Measurements from ENCODE around the gene PTTG1IP. TPM values are rescaled to one million over a fixed set of nuclear protein-coding genes. Genes with fewer than 3 reads are reported as not detected.
A peak's percentile ranks its signal among the peaks of the same experiment; 100 is the strongest.

Gene PTTG1IP
- total and polyA plus RNA-seq, 2 of the 4 experiments (the other 2 are of a cell fraction) = 167 to 194 TPM

GRCh38 chr21:44817914-44818639 lies 55.4 kb downstream of the PTTG1IP start, which contains the start of gene SUMO3:
TSS of gene SUMO3 (minus strand) at chr21:44818062. CDS start at chr21:44817968, 94 bp downstream.
- Histone ChIP-seq H3K4me3 (ENCODE audit: insufficient read depth, low read depth, low read length) (peak within 1 kb of the TSS; percentile 99), H3K79me1 (ENCODE audit: low read depth in 1 of 2, low read length in 2 of 2) (peaks cover 16 to 54% of the 10 kb centered on the region in 2 experiments), H2AK5ac (ENCODE audit: low read depth, low read length) (peak within 1 kb of the TSS; percentile 65), H3K27ac (ENCODE audit: insufficient read depth, low read length) (peak within 1 kb of the TSS; percentile 75; the same call in 1 of the 2 replicates), H2BK15ac (ENCODE audit: low read depth, low read length) (no peak within 1 kb of the TSS), H2AK9ac (replicated peaks; ENCODE audit: low read depth, low read length, poor library complexity) (peak within 1 kb of the TSS; percentile 95), H4K5ac (ENCODE audit: low read depth, low read length) (peak within 1 kb of the TSS; percentile 61), H3K4ac (ENCODE audit: low read depth, low read length) (peak within 1 kb of the TSS; percentile 80), H3K36me3 (ENCODE audit: control insufficient read depth, insufficient read depth, low read length) (peaks cover 7% of the 10 kb centered on the region; the same call in 1 of the 2 replicates), H4K20me1 (ENCODE audit: insufficient read depth, low read length) (peaks cover 44% of the 10 kb centered on the region), H2AFZ (replicated peaks; ENCODE audit: low read length, poor library complexity) (peak within 1 kb of the TSS; percentile 94), H3K9me1 (ENCODE audit: insufficient read depth, low read length) (peaks cover 8% of the 10 kb centered on the region), H3K23ac (ENCODE audit: low read depth, low read length) (peak within 1 kb of the TSS; percentile 91), H3K27me3 (ENCODE audit: control insufficient read depth, insufficient read depth, low read length) (no peaks in the 10 kb centered on the region), H3K9ac (ENCODE audit: low read depth, low read length) (peak within 1 kb of the TSS; percentile 91), H2BK5ac (ENCODE audit: low read depth, low read length, poor library complexity, severe bottlenecking) (peak within 1 kb of the TSS; percentile 67), H3K4me1 (ENCODE audit: control insufficient read depth, insufficient read depth, low read length) (peaks cover 8% of the 10 kb centered on the region; the same call in 1 of the 2 replicates), H3K4me2 (ENCODE audit: low read depth, low read length) (peak within 1 kb of the TSS; percentile 98), H2BK120ac (ENCODE audit: low read depth, low read length) (0 out of 2 replicates have a peak within 1 kb of the TSS, but pooled peaks have one; percentile 8), H3K56ac (ENCODE audit: extremely low read depth, insufficient read depth, low read length) (no peak within 1 kb of the TSS), H4K8ac (ENCODE audit: low read depth in 2 of 2, low read length in 2 of 2) (peak within 1 kb of the TSS; percentile 73 to 85; a peak in 3 of 4 replicates), H3K18ac (ENCODE audit: low read depth, low read length) (no peak within 1 kb of the TSS), H3K14ac (replicated peaks; ENCODE audit: low read depth, low read length) (peak within 1 kb of the TSS; percentile 71; the same call in 1 of the 2 replicates), H4K91ac (ENCODE audit: insufficient read depth, low read depth, low read length) (peak within 1 kb of the TSS; percentile 40; the same call in 1 of the 2 replicates), H2BK20ac (ENCODE audit: low read depth, low read length) (no peak within 1 kb of the TSS), H3K9me3 (ENCODE audit: control insufficient read depth, insufficient read depth, low read length) (peaks cover 36% of the 10 kb centered on the region)
- 0% methylated on average over 20 of the region's 108 CpGs; no CpG with 5 or more reads in 1 of the 2 experiments for WGBS, 2 experiments (ENCODE audit: extremely low coverage in 2 of 2, insufficient read length in 1 of 2)
- intact Hi-C loops (cut with micrococcal nuclease) (loop anchor here (5.0 kb wide), 1 partner anchor 54 kb away; the partner anchor contains the start of gene PTTG1IP), in situ Hi-C loops (cut with MboI; ENCODE audit: low sequenced_read_pairs) (loop anchor here (25.0 kb wide), 1 partner anchor 294 kb away; no protein-coding TSS in a partner anchor), dilution Hi-C loops (cut with HindIII; ENCODE audit: low sequenced_read_pairs, unreplicated experiment) (no loop called here)
- peak; percentile 55 for ATAC-seq (ENCODE audit: low read depth)
- ChIA-PET CTCF (interaction anchor here (0.6 kb wide), 1 partner anchor 961 kb away, joined by 4 read pairs; no protein-coding TSS in a partner anchor), POLR2A (ENCODE audit: unreplicated experiment) (no interaction called here)
- TF ChIP-seq USF2 (IDR thresholded peaks at IDR 0.05; ENCODE audit: low read depth, low read length) (peak; percentile 96), RAD21 (IDR thresholded peaks at IDR 0.05; ENCODE audit: low read length) (no peak), POLR2A (IDR thresholded peaks at IDR 0.05; ENCODE audit: low read depth, low read length) (peak; percentile 74), CTCF (conservative IDR thresholded peaks at IDR 0.05; ENCODE audit: low read depth, low read length) (no peak), SMC3 (IDR thresholded peaks at IDR 0.05; ENCODE audit: low read depth, low read length) (no peak), BHLHE40 (IDR thresholded peaks at IDR 0.05; ENCODE audit: low read depth, low read length) (no peak), MAFK (IDR thresholded peaks at IDR 0.05; ENCODE audit: low read depth, low read length) (no peak)
- DNase-seq = peak; percentile 76
- BruUV-seq (replicated peaks) = no TSS peak

Data from IMR-90 (cell line).